Bronchial epithelial cell (primary cell): ENCODE results near the gene CMC1. TPM values are rescaled to one million over a fixed set of nuclear protein-coding genes. Genes with fewer than 3 reads are reported as not detected.

Experiments used
- DNase-seq: peaks from one replicate; pipeline ENCODE4 v3.0.0-alpha.2; 2010; ENCODE audit warnings: low read depth
- FAIRE-seq: peaks from 2 replicates; lab custom pipeline; 2011; peaks lifted over from hg19 to GRCh38; lab: Jason Lieb, UNC
- H3K27me3 ChIP-seq: 2 replicates; pipeline ENCODE4 v1.5.1; 2011; ENCODE audit warnings: low read length; ENCODE audit not compliant: control insufficient read depth, insufficient read depth
- H3K36me3 ChIP-seq: 2 replicates; pipeline ENCODE4 v1.5.1; 2011; ENCODE audit warnings: low read length; ENCODE audit not compliant: control insufficient read depth, insufficient read depth
- H3K4me3 ChIP-seq: 2 replicates; pipeline ENCODE4 v1.5.1; 2011; ENCODE audit warnings: mild to moderate bottlenecking, low read depth, low read length, control low read depth
- CTCF ChIP-seq: IDR thresholded peaks from 2 replicates; pipeline ENCODE4 v1.5.1; 2011; ENCODE audit warnings: mild to moderate bottlenecking, moderate library complexity, low read length, control low read depth, inconsistent platforms; ENCODE audit not compliant: insufficient read depth, severe bottlenecking
- total RNA-seq: library from RNA; depleted of rRNA; stranded (reverse); fragments of >200 nt; gene quantifications from 2 replicates; pipeline ENCODE4 v1.2.1, GENCODE V29; 2014

CMC1 gene
- total RNA-seq, 1 donor from 2014 or later, result 2.4 TPM

DNA sequence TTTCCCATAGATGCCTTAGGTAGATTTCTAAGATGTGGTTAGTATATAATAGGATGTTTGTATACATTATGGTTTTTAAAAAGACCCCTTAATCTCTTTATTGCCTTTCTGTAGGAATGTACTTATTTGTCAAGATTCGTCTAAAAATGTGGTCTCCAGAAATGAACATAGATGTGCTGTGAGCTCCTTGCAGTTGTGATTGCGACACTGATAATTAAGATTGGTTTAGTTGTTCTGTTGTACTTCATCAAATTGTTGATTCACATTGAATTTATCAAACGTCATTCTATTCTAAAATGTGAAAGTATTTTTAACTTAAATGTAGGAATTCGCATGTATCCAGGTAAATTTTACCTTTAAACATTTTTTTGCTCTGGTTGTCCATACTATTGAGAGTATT lies 51.2 kb downstream of the CMC1 start:
- H3K36me3 ChIP-seq, result no peaks in the 10 kb centered on the region
- DNase-seq, result no peak
- no peak for FAIRE-seq
- TF ChIP-seq CTCF, result no peak
- H3K4me3 ChIP-seq, result no peak overlapping the region
- H3K27me3 ChIP-seq, result no peaks in the 10 kb centered on the region

DNA sequence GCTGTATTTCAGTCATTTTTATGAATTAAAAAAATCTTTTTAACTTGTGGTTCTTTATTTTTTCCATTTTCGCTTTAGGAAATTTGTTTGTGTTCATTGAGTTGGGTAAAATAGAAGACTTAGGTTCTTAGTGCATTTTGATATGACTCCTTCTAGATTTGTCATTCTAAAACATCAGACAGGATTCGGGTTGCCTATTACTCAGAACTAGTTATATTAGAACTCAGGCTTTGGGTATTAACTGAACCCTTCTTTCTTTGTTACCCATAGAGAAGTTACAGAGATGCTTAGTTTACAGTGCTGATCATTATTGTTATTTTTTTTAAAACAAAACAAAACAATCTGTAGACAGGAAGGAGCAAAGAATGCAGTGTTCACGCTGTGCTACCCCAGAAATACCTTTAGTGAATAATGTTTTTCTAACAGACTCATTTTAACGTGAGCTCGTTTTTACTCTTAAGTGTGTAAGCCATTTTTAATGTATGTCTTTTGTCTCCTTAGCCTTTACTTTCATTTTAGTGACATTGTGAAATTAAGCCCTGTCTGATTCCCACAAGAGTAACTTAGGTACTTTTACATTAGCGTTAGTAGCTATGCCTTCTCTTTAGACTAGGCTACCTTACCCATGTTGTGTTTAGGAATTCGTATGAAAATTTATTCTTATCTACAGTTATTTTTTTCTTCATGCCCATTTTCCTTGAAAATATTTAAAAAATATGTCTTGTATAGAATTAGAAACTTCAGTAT lies 53.4 kb downstream of the CMC1 start:
- FAIRE-seq (no peak), DNase-seq (no peak)
- no peak for TF ChIP-seq CTCF
- H3K4me3 ChIP-seq, result no peak overlapping the region
- H3K27me3 ChIP-seq, result no peaks in the 10 kb centered on the region
- H3K36me3 ChIP-seq, result no peaks in the 10 kb centered on the region

- TF ChIP-seq CTCF, result no peak
- no peaks in the 10 kb centered on the region for H3K36me3 ChIP-seq
- no peak for FAIRE-seq
- no peak for DNase-seq
- no peak overlapping the region for H3K4me3 ChIP-seq
- no peaks in the 10 kb centered on the region for H3K27me3 ChIP-seq
Measured at GRCh38 chr3:28295898-28296490, 54.6 kb downstream of the CMC1 start.

- H3K4me3 ChIP-seq, result no peak overlapping the region
- H3K36me3 ChIP-seq, result no peaks in the 10 kb centered on the region
- no peak for DNase-seq
- no peak for TF ChIP-seq CTCF
- no peaks in the 10 kb centered on the region for H3K27me3 ChIP-seq
- FAIRE-seq, result no peak
Measured at GRCh38 chr3:28299705-28300104, 58.3 kb downstream of the CMC1 start.

GRCh38 chr3:28300345-28300962 lies 59.0 kb downstream of the CMC1 start:
- Histone ChIP-seq H3K27me3 (no peaks in the 10 kb centered on the region), H3K36me3 (no peaks in the 10 kb centered on the region), H3K4me3 (no peak overlapping the region)
- DNase-seq, result no peak
- no peak for TF ChIP-seq CTCF
- FAIRE-seq, result no peak
